ENCODE measurements around the gene ARMH1. TPM values are rescaled to one million over a fixed set of nuclear protein-coding genes. Genes with fewer than 3 reads are reported as not detected.
"Not testable (repeated sequence)": the region's sequence is repeated elsewhere in the genome, so short reads cannot be mapped to it uniquely, and the experiment has no call there.

The ARMH1 gene
- polyA plus RNA-seq, 3 donors: 6.0 to 8.8 (median 6.3) TPM

DNA sequence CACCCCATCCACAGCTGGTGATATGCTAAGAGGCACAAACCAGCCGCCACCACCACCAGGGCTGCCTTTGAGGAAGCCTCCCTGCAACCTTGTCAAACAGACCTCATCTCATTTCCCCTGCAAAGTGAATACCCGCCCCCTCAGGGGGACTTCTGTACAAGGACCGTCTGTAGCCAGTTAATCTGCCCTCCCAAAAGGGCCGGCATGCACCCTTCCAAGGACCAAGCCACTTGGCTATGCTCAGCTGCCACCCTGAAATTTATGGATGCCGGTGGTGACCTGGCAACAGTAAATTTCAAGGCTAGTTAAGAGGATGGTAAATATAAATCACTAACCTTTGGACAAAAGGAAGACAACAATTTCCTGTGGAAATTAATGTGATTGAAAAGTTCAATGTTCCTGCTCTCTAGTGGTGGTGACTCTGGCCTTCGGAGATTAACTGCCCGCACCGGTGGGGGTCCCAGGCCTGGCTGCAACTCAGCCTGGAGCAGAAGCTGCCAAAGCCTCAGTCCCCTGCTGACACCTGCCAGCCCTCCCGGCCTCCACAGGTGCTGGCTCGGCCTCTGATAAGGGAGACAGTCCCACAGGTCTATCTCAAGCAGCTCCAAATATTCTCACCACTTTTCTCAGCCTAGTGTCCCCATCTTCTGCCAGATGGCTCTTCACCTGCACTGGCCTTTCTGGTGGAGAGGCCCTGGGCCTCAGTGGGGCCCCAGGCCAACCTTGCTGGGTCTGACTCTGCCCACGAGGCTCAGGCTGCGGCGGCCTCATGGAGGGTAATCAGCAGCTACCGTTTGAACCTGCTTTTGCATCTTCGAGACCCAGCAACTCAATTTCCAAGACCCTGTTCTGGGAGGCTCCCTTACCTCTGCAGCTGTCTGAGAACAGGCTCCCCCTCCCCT is 12.5 kb upstream of the ARMH1 start:
- DNase-seq (ENCODE audit: extremely low read depth in 1 of 11, low read depth in 9 of 11, low spot score in 4 of 11): peak in 3 of 11 donors; percentile 38 to 56 (median 51)

- no peak for DNase-seq (ENCODE audit: extremely low read depth in 1 of 11, low read depth in 9 of 11, low spot score in 4 of 11)
Observed at GRCh38 chr1:44662683-44663030, 11.9 kb upstream of the ARMH1 start.

DNA sequence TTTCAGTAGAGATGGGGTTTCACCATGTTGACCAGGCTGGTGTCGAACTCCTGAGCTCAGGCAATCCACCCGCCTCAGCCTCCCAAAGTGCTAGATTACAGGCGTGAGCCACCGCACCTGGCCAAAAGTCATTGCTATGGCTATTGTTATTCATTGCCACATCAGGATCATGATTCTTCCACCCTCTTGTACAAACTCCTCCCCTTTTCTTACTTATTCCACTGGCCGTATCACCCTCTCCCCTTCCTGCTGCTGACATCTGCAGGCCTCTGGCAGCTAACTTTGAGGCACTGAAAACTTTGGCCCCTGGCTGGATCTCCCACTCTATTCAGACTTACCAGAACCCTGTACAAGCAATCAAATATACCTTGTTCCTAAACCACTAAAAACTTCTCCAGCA is 11.1 kb upstream of the ARMH1 start:
- no peak for DNase-seq (ENCODE audit: extremely low read depth in 1 of 11, low read depth in 9 of 11, low spot score in 4 of 11)

- DNase-seq (ENCODE audit: extremely low read depth in 1 of 11, low read depth in 9 of 11, low spot score in 4 of 11): no peak
Observed at GRCh38 chr1:44664730-44665370, 9.7 kb upstream of the ARMH1 start.

GRCh38 chr1:44666719-44667118 is 7.8 kb upstream of the ARMH1 start:
- not testable (repeated sequence) for DNase-seq (ENCODE audit: extremely low read depth in 1 of 11, low read depth in 9 of 11, low spot score in 4 of 11)

- DNase-seq (ENCODE audit: extremely low read depth in 1 of 11, low read depth in 9 of 11, low spot score in 4 of 11): no peak
Observed at GRCh38 chr1:44670751-44671640, 3.5 kb upstream of the ARMH1 start.

GRCh38 chr1:44672254-44672955 is 2.1 kb upstream of the ARMH1 start:
- DNase-seq (ENCODE audit: extremely low read depth in 1 of 11, low read depth in 9 of 11, low spot score in 4 of 11): no peak

GRCh38 chr1:44672961-44673674 is 1.4 kb upstream of the ARMH1 start:
- no peak for DNase-seq (ENCODE audit: extremely low read depth in 1 of 11, low read depth in 9 of 11, low spot score in 4 of 11)

DNA sequence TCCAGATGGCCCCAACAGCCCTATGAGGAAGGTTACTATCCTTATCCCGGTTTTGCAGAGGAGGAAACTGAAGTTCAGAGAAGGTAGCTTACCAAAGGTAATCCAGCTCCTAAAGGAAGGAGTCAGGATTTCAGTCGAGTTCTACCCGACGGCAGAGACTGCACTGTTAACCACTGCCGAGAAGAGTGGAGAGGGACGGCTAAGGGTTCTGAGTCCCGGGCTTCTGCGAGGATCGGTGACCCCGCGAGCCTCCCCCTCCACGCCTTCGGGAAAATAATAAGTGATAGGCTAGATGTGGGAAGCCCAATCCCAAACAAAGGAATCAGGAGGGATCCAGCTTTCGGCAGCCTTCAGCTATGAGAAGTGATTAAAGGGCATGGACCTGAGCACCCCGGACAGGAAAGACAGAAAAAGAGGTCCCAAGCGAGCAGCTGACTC is 820 bp upstream of the ARMH1 start:
- DNase-seq (ENCODE audit: extremely low read depth in 1 of 11, low read depth in 9 of 11, low spot score in 4 of 11): peak in 1 of 11 donors; percentile 23

GRCh38 chr1:44675186-44675585 is 672 bp downstream of the ARMH1 start:
- no peak for DNase-seq (ENCODE audit: extremely low read depth in 1 of 11, low read depth in 9 of 11, low spot score in 4 of 11)

DNA sequence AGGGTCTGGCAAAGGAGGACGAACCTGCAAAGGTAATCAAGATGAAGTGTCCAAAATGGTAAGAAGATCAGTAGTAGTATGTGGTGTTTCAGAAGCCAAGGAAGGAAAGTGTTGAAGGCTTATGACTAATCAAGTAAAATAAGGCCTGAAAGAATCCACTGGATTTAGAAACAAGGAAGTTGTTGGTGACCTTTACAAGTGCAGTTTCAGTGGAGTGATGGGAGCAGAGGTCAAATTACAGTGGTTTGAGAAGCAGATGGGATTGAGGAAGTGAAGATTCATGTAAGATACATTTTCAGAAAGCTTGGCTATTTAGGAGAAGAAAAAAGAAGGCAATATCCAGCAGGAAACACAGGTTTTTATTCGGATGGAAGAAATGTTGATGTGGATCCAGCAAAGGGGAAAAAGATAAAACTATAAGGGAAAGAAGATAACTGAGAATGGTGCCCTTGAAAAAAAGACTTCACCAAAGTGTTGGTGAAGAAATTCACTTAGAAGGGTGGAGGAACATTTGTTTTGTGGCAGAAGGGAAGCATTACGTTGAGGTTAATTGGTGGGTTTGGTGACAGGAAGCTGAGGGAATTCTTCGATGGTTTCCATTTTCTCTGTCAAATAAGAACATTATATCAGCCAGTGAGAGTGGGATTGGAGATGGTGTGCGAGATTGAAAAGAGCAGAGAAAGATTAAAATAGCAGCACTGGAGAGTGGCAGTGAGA is 2.1 kb downstream of the ARMH1 start:
- no peak for DNase-seq (ENCODE audit: extremely low read depth in 1 of 11, low read depth in 9 of 11, low spot score in 4 of 11)

- no peak for DNase-seq (ENCODE audit: extremely low read depth in 1 of 11, low read depth in 9 of 11, low spot score in 4 of 11)
Observed at GRCh38 chr1:44677201-44677766, 2.8 kb downstream of the ARMH1 start.

DNA sequence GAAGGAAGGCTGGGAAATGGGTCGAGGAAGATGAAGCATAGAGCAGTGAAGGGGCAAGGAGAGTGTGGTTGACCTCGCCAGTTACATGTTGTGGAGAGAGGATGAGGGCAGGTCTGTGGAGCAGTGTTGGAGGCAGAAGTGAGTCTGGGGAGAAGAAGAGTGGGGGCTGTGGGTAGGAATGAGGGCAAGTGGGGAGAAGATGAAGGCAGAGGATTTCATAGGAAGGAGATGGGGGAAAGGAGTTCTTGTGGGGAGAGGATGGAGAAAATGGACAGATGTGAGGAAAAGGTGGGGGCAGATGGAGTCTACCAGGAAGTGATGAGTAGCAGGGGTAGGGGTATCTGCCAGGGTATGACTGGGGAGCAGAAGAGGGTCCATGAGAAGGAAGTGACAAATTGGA is 3.6 kb downstream of the ARMH1 start:
- no peak for DNase-seq (ENCODE audit: extremely low read depth in 1 of 11, low read depth in 9 of 11, low spot score in 4 of 11)

DNA sequence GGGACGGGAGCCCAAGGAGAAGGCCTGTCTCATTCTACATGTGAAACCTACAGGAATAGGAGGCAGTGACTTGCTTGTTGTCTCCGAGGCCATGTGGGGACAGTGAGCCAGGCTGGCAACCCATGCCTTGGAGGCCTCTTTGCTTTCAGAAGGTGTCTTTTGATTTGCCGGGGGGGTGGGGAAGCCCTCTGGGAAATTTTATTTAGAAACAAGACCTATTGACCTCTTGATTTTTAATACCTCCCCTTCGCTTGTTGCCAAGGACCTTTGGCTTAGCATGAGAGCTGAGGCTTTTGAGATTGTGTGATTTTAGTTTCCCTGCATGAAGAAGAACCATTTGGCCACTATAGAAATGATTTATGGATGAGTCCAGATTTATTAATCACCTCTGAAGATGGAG is 4.1 kb downstream of the ARMH1 start:
- no peak for DNase-seq (ENCODE audit: extremely low read depth in 1 of 11, low read depth in 9 of 11, low spot score in 4 of 11)

DNA sequence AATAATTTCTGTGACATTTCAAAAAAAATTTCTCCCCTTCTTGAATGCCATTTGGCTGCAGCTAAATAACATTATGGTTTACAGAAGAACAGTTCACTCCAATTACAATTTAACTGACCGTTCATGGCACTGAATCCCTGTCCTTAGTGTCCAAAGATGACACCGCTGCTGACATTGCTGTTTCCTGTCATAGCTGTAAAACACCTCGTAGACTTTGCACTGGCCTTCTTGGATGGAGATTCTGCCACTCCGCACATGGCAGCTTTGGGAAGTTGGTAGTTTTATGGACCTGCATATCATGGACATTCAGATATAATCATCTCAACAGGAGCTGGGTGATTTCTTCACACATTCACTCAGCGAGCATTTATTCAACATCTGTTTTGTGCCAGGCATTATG is 5.0 kb downstream of the ARMH1 start:
- no peak for DNase-seq (ENCODE audit: extremely low read depth in 1 of 11, low read depth in 9 of 11, low spot score in 4 of 11)

DNA sequence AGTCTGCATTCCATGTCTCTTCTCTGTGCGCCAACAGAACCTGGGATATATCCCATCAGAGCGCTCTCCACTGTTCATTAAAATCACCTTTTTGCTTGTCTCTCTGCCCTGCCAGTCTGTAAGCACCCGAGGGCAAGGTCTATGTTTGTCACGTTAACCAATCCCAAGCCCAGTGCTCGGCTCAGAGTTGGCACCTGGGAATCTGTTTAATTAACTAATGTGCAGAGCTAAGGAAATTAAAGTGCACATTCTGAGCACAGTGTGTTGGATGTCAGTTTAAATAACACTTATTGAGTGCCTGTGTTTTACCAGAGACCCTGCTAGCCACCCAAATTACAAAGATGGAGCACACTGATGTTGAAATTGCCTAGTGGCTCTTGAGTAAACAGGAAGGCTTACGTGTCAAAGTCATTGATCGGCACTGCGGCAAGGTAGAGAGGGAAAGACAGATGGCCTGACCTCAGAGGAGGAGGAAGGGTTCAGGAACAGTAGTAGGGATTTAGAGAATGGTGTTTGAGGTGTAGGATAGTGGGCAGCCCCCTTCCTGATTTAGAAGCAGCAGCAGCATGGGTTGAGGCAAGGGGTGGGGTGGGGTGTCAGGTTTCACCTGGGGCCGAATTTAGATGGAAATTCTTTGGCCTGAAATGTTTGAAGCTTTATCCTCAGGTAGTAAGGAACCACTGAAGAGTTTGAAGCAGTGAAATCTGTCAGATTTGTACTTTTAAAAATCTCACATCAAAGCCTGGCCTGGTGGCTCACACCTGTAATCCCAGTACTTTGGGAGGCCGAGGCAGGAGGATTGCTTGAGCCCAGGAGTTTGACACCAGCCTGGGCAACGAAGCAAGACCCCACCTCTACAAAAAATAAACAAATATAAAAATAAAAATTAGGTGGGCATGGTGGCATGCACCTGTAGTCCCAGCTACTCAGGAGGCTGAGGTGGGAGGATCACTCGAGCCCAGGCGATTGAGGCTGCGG is 7.7 kb downstream of the ARMH1 start:
- DNase-seq (ENCODE audit: extremely low read depth in 1 of 11, low read depth in 9 of 11, low spot score in 4 of 11): no peak

All from renal cortex interstitium (tissue), 11 donors.